ENCODE results near the gene HNRNPF.
A peak's percentile ranks its signal among the peaks of the same experiment; 100 is the strongest.

HNRNPF gene

GRCh38 chr10:43401627-43402026 lies 7.4 kb downstream of the HNRNPF start (continued):
- TF ChIP-seq ZNF837 (tag by site-specific recombination; IDR thresholded peaks at IDR 0.05) (no peak), ZNF707 (tag by site-specific recombination; IDR thresholded peaks at IDR 0.05) (no peak), ZNF19 (tag by site-specific recombination; IDR thresholded peaks at IDR 0.05; ENCODE audit: low read depth) (no peak), ZNF513 (tag by site-specific recombination; IDR thresholded peaks at IDR 0.05) (no peak), EGR2 (tag by site-specific recombination; IDR thresholded peaks at IDR 0.05; ENCODE audit: low read depth) (no peak), ZNF610 (tag by site-specific recombination; IDR thresholded peaks at IDR 0.05; ENCODE audit: borderline replicate concordance) (no peak), ZNF600 (tag by site-specific recombination; IDR thresholded peaks at IDR 0.05) (peak; percentile 95), KLF16 (tag by site-specific recombination; IDR thresholded peaks at IDR 0.05) (no peak), ZBTB17 (tag by site-specific recombination; IDR thresholded peaks at IDR 0.05) (no peak), ZNF140 (tag by site-specific recombination; IDR thresholded peaks at IDR 0.05) (no peak), ZNF645 (tag by site-specific recombination; IDR thresholded peaks at IDR 0.05) (no peak), FEZF1 (tag by site-specific recombination; IDR thresholded peaks at IDR 0.05) (no peak), ZNF157 (tag by site-specific recombination; IDR thresholded peaks at IDR 0.05) (no peak), ZNF266 (tag by site-specific recombination; IDR thresholded peaks at IDR 0.05; ENCODE audit: low read depth) (no peak), ZIC2 (tag by site-specific recombination; IDR thresholded peaks at IDR 0.05) (peak; percentile 58), ZNF138 (tag by site-specific recombination; IDR thresholded peaks at IDR 0.05; ENCODE audit: borderline replicate concordance) (no peak), ZNF211 (tag by site-specific recombination; IDR thresholded peaks at IDR 0.05; ENCODE audit: low read depth) (no peak), ZNF311 (tag by site-specific recombination; IDR thresholded peaks at IDR 0.05; ENCODE audit: borderline replicate concordance) (no peak), ZNF548 (tag by site-specific recombination; IDR thresholded peaks at IDR 0.05) (no peak), HOXA7 (CRISPR knock-in tag; IDR thresholded peaks at IDR 0.05; ENCODE audit: borderline replicate concordance) (no peak), HOXC10 (CRISPR knock-in tag; IDR thresholded peaks at IDR 0.05) (no peak), PRDM4 (tag by site-specific recombination; IDR thresholded peaks at IDR 0.05) (no peak), HIC1 (tag by site-specific recombination; IDR thresholded peaks at IDR 0.05) (no peak), GLIS1 (tag by site-specific recombination; IDR thresholded peaks at IDR 0.05) (peak; percentile 80), ZNF843 (tag by site-specific recombination; IDR thresholded peaks at IDR 0.05) (no peak), IKZF3 (tag by site-specific recombination; IDR thresholded peaks at IDR 0.05) (peak; percentile 93), YY1 (tag by site-specific recombination; IDR thresholded peaks at IDR 0.05) (no peak), ZNF626 (tag by site-specific recombination; IDR thresholded peaks at IDR 0.05) (no peak), AEBP2 (tag by site-specific recombination; IDR thresholded peaks at IDR 0.05; ENCODE audit: borderline replicate concordance) (no peak), ZNF423 (tag by site-specific recombination; IDR thresholded peaks at IDR 0.05) (0 out of 2 replicates have a peak, but pooled peaks have one; percentile 21)

Data from HEK293 (cell line).